ENCODE data around the gene RGS16. TPM values are rescaled to one million over a fixed set of nuclear protein-coding genes. Genes with fewer than 3 reads are reported as not detected.

The RGS16 gene
- total RNA-seq, 1 donor from 2014 or later: 10.2 TPM

- intact Hi-C loops (cut with micrococcal nuclease): loop anchor here (10.0 kb wide), 1 partner anchor 1586 kb away; the partner anchor contains the start of gene STX6
These were observed 6.5 kb upstream of the RGS16 start for GRCh38 chr1:182610606-182611194.

GRCh38 chr1:182608845-182609610, 4.8 kb upstream of the RGS16 start:
- intact Hi-C loops (cut with micrococcal nuclease): no loop called here

GRCh38 chr1:182608236-182608635, 4.0 kb upstream of the RGS16 start:
- intact Hi-C loops (cut with micrococcal nuclease): no loop called here

GRCh38 chr1:182607566-182607965, 3.4 kb upstream of the RGS16 start:
- intact Hi-C loops (cut with micrococcal nuclease): no loop called here

GRCh38 chr1:182603646-182604174, 479 bp downstream of the RGS16 start:
- intact Hi-C loops (cut with micrococcal nuclease): loop anchor here (1.0 to 5.0 kb wide), 6 partner anchors 12 to 576 kb away; partner anchors contain the start of gene DHX9

- intact Hi-C loops (cut with micrococcal nuclease): loop anchor here (5.0 kb wide), 3 partner anchors 114 to 576 kb away; no protein-coding TSS in a partner anchor
These were observed 1.1 kb downstream of the RGS16 start for GRCh38 chr1:182602935-182603645.

GRCh38 chr1:182601913-182602312, 2.3 kb downstream of the RGS16 start:
- intact Hi-C loops (cut with micrococcal nuclease): loop anchor here (1.0 to 5.0 kb wide), 4 partner anchors 115 to 575 kb away; no protein-coding TSS in a partner anchor

- intact Hi-C loops (cut with micrococcal nuclease): loop anchor here (1.0 to 5.0 kb wide), 4 partner anchors 116 to 574 kb away; no protein-coding TSS in a partner anchor
These were observed 2.8 kb downstream of the RGS16 start for GRCh38 chr1:182601416-182601786.

GRCh38 chr1:182600745-182601415, 3.3 kb downstream of the RGS16 start:
- intact Hi-C loops (cut with micrococcal nuclease): loop anchor here (1.0 to 5.0 kb wide), 4 partner anchors 116 to 574 kb away; no protein-coding TSS in a partner anchor

GRCh38 chr1:182600036-182600713, 4.0 kb downstream of the RGS16 start:
- intact Hi-C loops (cut with micrococcal nuclease): loop anchor here (5.0 kb wide), 3 partner anchors 117 to 573 kb away; no protein-coding TSS in a partner anchor

GRCh38 chr1:182599339-182599738, 4.8 kb downstream of the RGS16 start:
- intact Hi-C loops (cut with micrococcal nuclease): no loop called here

GRCh38 chr1:182598296-182598695, 5.9 kb downstream of the RGS16 start:
- intact Hi-C loops (cut with micrococcal nuclease): no loop called here

- intact Hi-C loops (cut with micrococcal nuclease): loop anchor here (2.0 kb wide), 1 partner anchor 512 kb away; no protein-coding TSS in a partner anchor
These were observed 7.3 kb downstream of the RGS16 start for GRCh38 chr1:182596934-182597333.

- intact Hi-C loops (cut with micrococcal nuclease): loop anchor here (1.0 to 2.0 kb wide), 2 partner anchors 189 to 511 kb away; no protein-coding TSS in a partner anchor
These were observed 8.4 kb downstream of the RGS16 start for GRCh38 chr1:182595641-182596240.

GRCh38 chr1:182589931-182590330, 14.3 kb downstream of the RGS16 start:
- intact Hi-C loops (cut with micrococcal nuclease): loop anchor here (1.0 kb wide), 1 partner anchor 561 kb away; no protein-coding TSS in a partner anchor

- intact Hi-C loops (cut with micrococcal nuclease): loop anchor here (1.0 kb wide), 1 partner anchor 560 kb away; no protein-coding TSS in a partner anchor
These were observed 14.7 kb downstream of the RGS16 start for GRCh38 chr1:182589520-182589919.

GRCh38 chr1:182588500-182589396, 15.4 kb downstream of the RGS16 start, which contains the start of gene RNASEL:
Gene RNASEL (minus strand): TSS chr1:182589256. CDS start chr1:182586806, 2,450 bp downstream.
- intact Hi-C loops (cut with micrococcal nuclease): loop anchor here (1.0 kb wide), 4 partner anchors 16 to 559 kb away; partner anchors contain the start of genes DHX9 and RGS16

Data from T-helper 2 cell treated with Interferon-gamma antibody and Interleukin-4, amounts not matched to agents 100 ng/mL and 5 ng/mL, for 36 hours (primary cell).